ENCODE data around the gene PCDHAC2.

PCDHAC2 gene

GRCh38 chr5:140966293-140967225 lies at the start of gene PCDHAC2:
Gene PCDHAC2 (plus strand): TSS chr5:140966476. CDS start chr5:140966767, 291 bp downstream.
- no peak for DNase-seq

GRCh38 chr5:140923601-140924000 lies 42.7 kb upstream of the PCDHAC2 start:
- DNase-seq: no peak

GRCh38 chr5:140925806-140926442 lies 40.4 kb upstream of the PCDHAC2 start, which contains the start of gene PCDHAC1:
Gene PCDHAC1 (plus strand): TSS chr5:140926299. CDS start chr5:140926893, 594 bp downstream.
- no peak for DNase-seq

GRCh38 chr5:140926443-140927227 lies 39.6 kb upstream of the PCDHAC2 start:
- DNase-seq: peak; percentile 5

GRCh38 chr5:140927228-140927573 lies 39.1 kb upstream of the PCDHAC2 start:
- no peak for DNase-seq

- no peak for DNase-seq
Observed at GRCh38 chr5:140934964-140935606, 31.2 kb upstream of the PCDHAC2 start.

GRCh38 chr5:140946578-140946977 lies 19.7 kb upstream of the PCDHAC2 start:
- no peak for DNase-seq

- DNase-seq: no peak
Observed at GRCh38 chr5:140951636-140952035, 14.6 kb upstream of the PCDHAC2 start.

GRCh38 chr5:140953234-140953633 lies 13.0 kb upstream of the PCDHAC2 start:
- DNase-seq: no peak

GRCh38 chr5:140962190-140962589 lies 4.1 kb upstream of the PCDHAC2 start:
- no peak for DNase-seq

GRCh38 chr5:140964356-140964755 lies 1.9 kb upstream of the PCDHAC2 start:
- DNase-seq: no peak

- DNase-seq: no peak
Observed at GRCh38 chr5:140965905-140966292, 377 bp upstream of the PCDHAC2 start.

GRCh38 chr5:140967226-140967893 lies 1.1 kb downstream of the PCDHAC2 start:
- no peak for DNase-seq

GRCh38 chr5:140969880-140970279 lies 3.6 kb downstream of the PCDHAC2 start:
- no peak for DNase-seq

GRCh38 chr5:140973550-140973949 lies 7.3 kb downstream of the PCDHAC2 start:
- no peak for DNase-seq

- no peak for DNase-seq
Observed at GRCh38 chr5:140977003-140977402, 10.7 kb downstream of the PCDHAC2 start.

GRCh38 chr5:140978260-140978659 lies 12.0 kb downstream of the PCDHAC2 start:
- no peak for DNase-seq

GRCh38 chr5:140978983-140979382 lies 12.7 kb downstream of the PCDHAC2 start:
- no peak for DNase-seq

GRCh38 chr5:140982083-140982716 lies 15.9 kb downstream of the PCDHAC2 start:
- DNase-seq: no peak

- DNase-seq: no peak
Observed at GRCh38 chr5:140986117-140986521, 19.8 kb downstream of the PCDHAC2 start.

GRCh38 chr5:140988100-140988499 lies 21.8 kb downstream of the PCDHAC2 start:
- no peak for DNase-seq

- no peak for DNase-seq
Observed at GRCh38 chr5:140988608-140989007, 22.3 kb downstream of the PCDHAC2 start.
